Stomach (tissue), 9 donors: ENCODE results near the gene LARGE1. TPM values are rescaled to one million over a fixed set of nuclear protein-coding genes. Genes with fewer than 3 reads are reported as not detected.

Experiments
- DNase-seq, 2 donors: peaks; one replicate each; pipeline versions ENCODE4 v3.0.0 to v3.0.0-alpha.2; 2013 to 2019
- H3K27ac ChIP-seq, 5 donors: fragments of 200-600 bp in 4 of 5; sonication (generic) in 4 of 5; one replicate each; pipeline ENCODE4 v1.5.1; 2013 to 2019; ENCODE audit warnings: mild to moderate bottlenecking in 1 of 5, moderate library complexity in 1 of 5
- H3K27me3 ChIP-seq, 3 donors: fragments of 200-600 bp; sonication (generic); one replicate each; pipeline ENCODE4 v1.5.1; 2017 to 2019; ENCODE audit warnings: mixed run types in 1 of 3
- H3K36me3 ChIP-seq, 4 donors: fragments of 200-600 bp; sonication (generic); 1 replicate in 3 of 4; 2 replicates in 1 of 4; pipeline ENCODE4 v1.5.1; 2016 to 2019
- H3K4me1 ChIP-seq, 4 donors: fragments of 200-600 bp; sonication (generic); one replicate each; pipeline ENCODE4 v1.5.1; 2016 to 2019
- H3K4me3 ChIP-seq, 4 donors: fragments of 200-600 bp; sonication (generic) in 3 of 4; one replicate each; pipeline ENCODE4 v1.5.1; 2016 to 2019; ENCODE audit warnings: mild to moderate bottlenecking in 1 of 4
- H3K9me3 ChIP-seq, 4 donors: fragments of 200-600 bp; sonication (generic); one replicate each; pipeline ENCODE4 v1.5.1; 2016 to 2019
- CTCF ChIP-seq, 7 experiments: fragments of 450-650 bp in 4 of 7; fragments of 200-600 bp in 3 of 7; sonication (generic) in 3 of 7; IDR thresholded peaks; one replicate each; pipeline ENCODE4 v1.5.1; 2016 to 2019; ENCODE audit warnings: antibody characterized with exemption in 7 of 7, control low read depth in 2 of 7, mild to moderate bottlenecking in 1 of 7
- EP300 ChIP-seq: sonication (generic); formaldehyde crosslinking; IDR thresholded peaks from one replicate; pipeline ENCODE4 v1.6.1; 2017; ENCODE audit warnings: antibody characterized with exemption
- POLR2A ChIP-seq, 4 donors: fragments of 450-650 bp; IDR thresholded peaks; one replicate each; pipeline ENCODE4 v1.6.1; 2016; ENCODE audit warnings: antibody characterized with exemption in 4 of 4, control low read depth in 2 of 4, mild to moderate bottlenecking in 1 of 4, moderate library complexity in 1 of 4
- POLR2AphosphoS5 ChIP-seq, 3 donors: sonication (generic); formaldehyde crosslinking; IDR thresholded peaks; one replicate each; pipeline ENCODE4 v1.6.1; 2016; ENCODE audit warnings: antibody characterized with exemption in 3 of 3
- WGBS, 5 donors: extraction: QIAGEN DNeasy Blood & Tissue Kit in 3 of 5; methylation state at CpG; one replicate each; pipeline versions ENCODE4 v1.1.5 to v1.1.7; 2013 to 2018; 5-methylcytosine and 5-hydroxymethylcytosine counted together
- intact Hi-C: fragments of 100-400 bp; cut with DNase I; formaldehyde crosslinking; loops from one replicate; pipeline ENCODE4 v1.15.1; 2023; ENCODE audit warnings: low total_unique reads
- polyA plus RNA-seq, 3 donors: library from polyadenylated mRNA; stranded (reverse); fragments of 200-250 nt; gene quantifications; one replicate each; pipeline ENCODE4 v1.2.3, GENCODE V29; 2013
- total RNA-seq, 5 donors: library from RNA; depleted of rRNA; stranded (reverse); fragments of >200 nt; gene quantifications; one replicate each; pipeline versions ENCODE4 v1.1.0 to v1.2.3, GENCODE V29; 2014 to 2016
- donor health status: healthy with polysubstance abuse.
- donor health status: Bipolar disorder and iron deficiency.
- donor health status: healthy.

LARGE1 gene
- total and polyA plus RNA-seq, 8 donors: 3.5 to 110 (median 51.6) TPM

- intact Hi-C loops: no loop called here
- Histone ChIP-seq H3K36me3 (no peaks in the 10 kb centered on the region), H3K4me1 (peaks cover 11 to 34% (median 17%) of the 10 kb centered on the region in 4 donors), H3K27ac (no peak overlapping the region), H3K4me3 (no peak overlapping the region), H3K9me3 (no peaks in the 10 kb centered on the region), H3K27me3 (no peaks in the 10 kb centered on the region)
- TF ChIP-seq POLR2AphosphoS5 (IDR thresholded peaks at IDR 0.05): no peak
- no peak for TF ChIP-seq EP300
- no peak for TF ChIP-seq CTCF (IDR thresholded peaks at IDR 0.05)
- no peak for TF ChIP-seq POLR2A (IDR thresholded peaks at IDR 0.05)
- 73 to 90% (median 87%) methylated on average over 3 of the region's 3 CpGs for WGBS, 5 donors
- DNase-seq: no peak
Measured at GRCh38 chr22:33741025-33741424, 179.3 kb downstream of the LARGE1 start.

GRCh38 chr22:33739516-33739915 lies 180.8 kb downstream of the LARGE1 start:
- H3K36me3 ChIP-seq: no peaks in the 10 kb centered on the region
- no peak overlapping the region for H3K4me3 ChIP-seq
- no peak overlapping the region for H3K27ac ChIP-seq
- H3K27me3 ChIP-seq: no peaks in the 10 kb centered on the region
- DNase-seq: no peak
- H3K9me3 ChIP-seq: no peaks in the 10 kb centered on the region
- peaks cover 0 to 19% (median 2%) of the 10 kb centered on the region in 4 donors for H3K4me1 ChIP-seq
- TF ChIP-seq EP300 (no peak), CTCF (IDR thresholded peaks at IDR 0.05) (no peak), POLR2AphosphoS5 (IDR thresholded peaks at IDR 0.05) (no peak), POLR2A (IDR thresholded peaks at IDR 0.05) (no peak)
- 87 to 98% (median 92%) methylated on average over 4 of the region's 4 CpGs for WGBS, 5 donors
- intact Hi-C loops: no loop called here

- Histone ChIP-seq H3K9me3 (no peaks in the 10 kb centered on the region), H3K4me3 (no peak overlapping the region), H3K4me1 (peaks cover 0 to 14% (median 0%) of the 10 kb centered on the region in 4 donors), H3K36me3 (no peaks in the 10 kb centered on the region), H3K27me3 (no peaks in the 10 kb centered on the region), H3K27ac (no peak overlapping the region)
- no peak for DNase-seq
- 67 to 92% (median 72%) methylated on average over 3 of the region's 3 CpGs for WGBS, 5 donors
- intact Hi-C loops: no loop called here
- TF ChIP-seq POLR2AphosphoS5 (IDR thresholded peaks at IDR 0.05) (no peak), CTCF (IDR thresholded peaks at IDR 0.05) (no peak), POLR2A (IDR thresholded peaks at IDR 0.05) (no peak), EP300 (no peak)
Measured at GRCh38 chr22:33737662-33738061, 182.6 kb downstream of the LARGE1 start.

GRCh38 chr22:33735978-33736377 lies 184.3 kb downstream of the LARGE1 start:
- WGBS, 5 donors: 97 to 100% (median 99%) methylated on average over 4 of the region's 4 CpGs
- no peak for DNase-seq
- intact Hi-C loops: no loop called here
- H3K9me3 ChIP-seq: no peaks in the 10 kb centered on the region
- H3K4me1 ChIP-seq: peaks cover 0 to 4% (median 0%) of the 10 kb centered on the region in 4 donors
- no peaks in the 10 kb centered on the region for H3K27me3 ChIP-seq
- no peak overlapping the region for H3K27ac ChIP-seq
- no peak overlapping the region for H3K4me3 ChIP-seq
- H3K36me3 ChIP-seq: no peaks in the 10 kb centered on the region
- TF ChIP-seq CTCF (IDR thresholded peaks at IDR 0.05) (no peak), POLR2AphosphoS5 (IDR thresholded peaks at IDR 0.05) (no peak), EP300 (no peak), POLR2A (IDR thresholded peaks at IDR 0.05) (no peak)
